ENCODE results near the gene GCGR. TPM values are rescaled to one million over a fixed set of nuclear protein-coding genes. Genes with fewer than 3 reads are reported as not detected.

The GCGR gene
- polyA plus RNA-seq, 1 of the 3 experiments (the other 2 are of a cell fraction), result not detected

DNA sequence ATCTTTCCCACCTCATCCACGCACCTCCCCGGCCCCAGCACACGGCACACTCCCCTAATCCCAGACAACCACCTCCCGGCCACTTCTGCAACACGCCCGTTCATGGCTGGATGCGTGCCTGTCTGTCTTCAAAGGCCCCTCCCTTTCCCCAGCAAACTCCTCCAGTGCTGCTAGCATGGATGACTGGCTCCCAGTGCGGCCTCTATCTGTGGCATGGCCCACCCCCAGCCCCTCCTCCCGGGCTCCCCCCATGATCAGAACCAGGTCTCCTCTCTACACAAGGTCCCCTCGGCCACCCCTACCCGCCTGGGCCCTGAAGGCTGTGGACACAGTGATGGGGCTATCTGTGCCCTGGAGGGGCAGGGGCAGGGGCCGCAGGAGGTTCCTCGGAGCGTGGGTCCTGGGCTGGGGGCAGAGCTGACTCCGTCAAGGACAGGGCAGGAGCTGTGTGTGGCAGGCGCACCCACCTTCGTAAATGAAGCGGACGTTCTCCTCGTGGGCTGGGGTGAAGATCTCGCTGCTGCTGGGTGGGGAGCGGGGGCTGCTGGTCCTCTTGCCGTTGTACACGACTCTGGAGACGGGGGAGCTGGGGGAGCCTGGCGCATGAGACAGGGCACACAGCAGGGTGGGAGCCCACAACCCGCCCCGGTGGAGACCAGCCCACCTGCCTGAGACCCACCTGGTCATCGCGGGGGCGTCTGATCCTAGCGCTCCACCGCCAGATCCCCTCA, 20.0 kb downstream of the GCGR start (continued):
- no peak for TF ChIP-seq RXRA (IDR thresholded peaks at IDR 0.05; ENCODE audit: borderline replicate concordance, low read depth)
- TF ChIP-seq, protein P1, sequence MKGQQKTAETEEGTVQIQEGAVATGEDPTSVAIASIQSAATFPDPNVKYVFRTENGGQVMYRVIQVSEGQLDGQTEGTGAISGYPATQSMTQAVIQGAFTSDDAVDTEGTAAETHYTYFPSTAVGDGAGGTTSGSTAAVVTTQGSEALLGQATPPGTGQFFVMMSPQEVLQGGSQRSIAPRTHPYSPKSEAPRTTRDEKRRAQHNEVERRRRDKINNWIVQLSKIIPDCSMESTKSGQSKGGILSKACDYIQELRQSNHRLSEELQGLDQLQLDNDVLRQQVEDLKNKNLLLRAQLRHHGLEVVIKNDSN (IDR thresholded peaks at IDR 0.05; ENCODE audit: borderline replicate concordance, low read depth), result no peak
- TF ChIP-seq POLR2AphosphoS5 (IDR thresholded peaks at IDR 0.05; ENCODE audit: low read depth, low read length), result no peak
- TF ChIP-seq, protein P2, sequence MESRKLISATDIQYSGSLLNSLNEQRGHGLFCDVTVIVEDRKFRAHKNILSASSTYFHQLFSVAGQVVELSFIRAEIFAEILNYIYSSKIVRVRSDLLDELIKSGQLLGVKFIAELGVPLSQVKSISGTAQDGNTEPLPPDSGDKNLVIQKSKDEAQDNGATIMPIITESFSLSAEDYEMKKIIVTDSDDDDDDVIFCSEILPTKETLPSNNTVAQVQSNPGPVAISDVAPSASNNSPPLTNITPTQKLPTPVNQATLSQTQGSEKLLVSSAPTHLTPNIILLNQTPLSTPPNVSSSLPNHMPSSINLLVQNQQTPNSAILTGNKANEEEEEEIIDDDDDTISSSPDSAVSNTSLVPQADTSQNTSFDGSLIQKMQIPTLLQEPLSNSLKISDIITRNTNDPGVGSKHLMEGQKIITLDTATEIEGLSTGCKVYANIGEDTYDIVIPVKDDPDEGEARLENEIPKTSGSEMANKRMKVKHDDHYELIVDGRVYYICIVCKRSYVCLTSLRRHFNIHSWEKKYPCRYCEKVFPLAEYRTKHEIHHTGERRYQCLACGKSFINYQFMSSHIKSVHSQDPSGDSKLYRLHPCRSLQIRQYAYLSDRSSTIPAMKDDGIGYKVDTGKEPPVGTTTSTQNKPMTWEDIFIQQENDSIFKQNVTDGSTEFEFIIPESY (IDR thresholded peaks at IDR 0.05; ENCODE audit: borderline replicate concordance, low read depth), result no peak
- TF ChIP-seq EZH2phosphoT487 (IDR thresholded peaks at IDR 0.05; ENCODE audit: borderline replicate concordance, low read depth), result no peak
- TF ChIP-seq SMC3 (IDR thresholded peaks at IDR 0.05; ENCODE audit: low read depth, low read length), result no peak
- no peak for TF ChIP-seq JUND (IDR thresholded peaks at IDR 0.05)
- TF ChIP-seq ELF1 (IDR thresholded peaks at IDR 0.05), result no peak
- no peak for TF ChIP-seq FOXM1 (IDR thresholded peaks at IDR 0.05; ENCODE audit: low read depth)
- TF ChIP-seq, protein P3, sequence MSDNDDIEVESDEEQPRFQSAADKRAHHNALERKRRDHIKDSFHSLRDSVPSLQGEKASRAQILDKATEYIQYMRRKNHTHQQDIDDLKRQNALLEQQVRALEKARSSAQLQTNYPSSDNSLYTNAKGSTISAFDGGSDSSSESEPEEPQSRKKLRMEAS (IDR thresholded peaks at IDR 0.05; ENCODE audit: low read depth), result no peak
- TF ChIP-seq, protein P4, sequence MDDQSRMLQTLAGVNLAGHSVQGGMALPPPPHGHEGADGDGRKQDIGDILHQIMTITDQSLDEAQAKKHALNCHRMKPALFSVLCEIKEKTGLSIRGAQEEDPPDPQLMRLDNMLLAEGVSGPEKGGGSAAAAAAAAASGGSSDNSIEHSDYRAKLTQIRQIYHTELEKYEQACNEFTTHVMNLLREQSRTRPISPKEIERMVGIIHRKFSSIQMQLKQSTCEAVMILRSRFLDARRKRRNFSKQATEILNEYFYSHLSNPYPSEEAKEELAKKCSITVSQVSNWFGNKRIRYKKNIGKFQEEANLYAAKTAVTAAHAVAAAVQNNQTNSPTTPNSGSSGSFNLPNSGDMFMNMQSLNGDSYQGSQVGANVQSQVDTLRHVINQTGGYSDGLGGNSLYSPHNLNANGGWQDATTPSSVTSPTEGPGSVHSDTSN (IDR thresholded peaks at IDR 0.05), result no peak
- no peak for TF ChIP-seq TCF12 (IDR thresholded peaks at IDR 0.05)
- TF ChIP-seq RAD21 (IDR thresholded peaks at IDR 0.05; ENCODE audit: low read length), result no peak

DNA sequence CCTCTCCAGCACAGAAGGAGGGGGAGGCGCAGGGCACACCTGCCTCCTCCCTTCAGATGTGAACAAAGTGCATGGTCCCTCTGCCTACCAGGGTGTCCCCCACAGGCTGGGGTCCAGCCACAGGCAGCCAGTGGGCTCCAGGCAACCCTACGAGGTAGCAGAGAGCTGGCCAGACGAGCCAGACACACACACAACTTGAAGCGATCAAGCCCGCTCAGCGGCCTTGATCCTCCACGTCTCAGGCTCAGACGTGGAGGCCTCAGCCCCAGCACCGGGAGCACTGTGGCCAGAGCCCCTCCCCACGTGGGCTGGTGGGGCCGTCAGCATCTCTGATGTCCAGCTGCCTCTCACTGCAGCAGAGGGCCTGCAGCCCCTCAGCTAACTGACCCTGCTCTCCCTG, 20.6 kb downstream of the GCGR start:
- peaks cover 0 to 5% of the 10 kb centered on the region in 2 experiments for H3K36me3 ChIP-seq (replicated peaks in 1 of 2; ENCODE audit: control insufficient read depth in 1 of 2, insufficient read depth in 2 of 2, low read length in 1 of 2)
- peaks cover 17% of the 10 kb centered on the region; the same call in 1 of the 2 replicates for H4K20me1 ChIP-seq (ENCODE audit: insufficient read depth)
- no peaks in the 10 kb centered on the region for H3K9me3 ChIP-seq
- H3K4me2 ChIP-seq, result no peak overlapping the region
- 87% methylated on average over 9 of the region's 11 CpGs for WGBS (ENCODE audit: low lambda C conversion rate)
- peaks cover 24% of the 10 kb centered on the region for H3K79me2 ChIP-seq (ENCODE audit: insufficient read depth)
- H3K9me2 ChIP-seq, result no peaks in the 10 kb centered on the region
- DNase-seq, result no peak
- no peaks in the 10 kb centered on the region for H3K27me3 ChIP-seq (ENCODE audit: insufficient read depth)
- CTCF ChIA-PET, result interaction anchor here (0.6 to 2.4 kb wide), 5 partner anchors 12 to 1798 kb away, joined by 3 to 11 read pairs (median 5); no protein-coding TSS in a partner anchor
- H3K27ac ChIP-seq (ENCODE audit: low read depth in 2 of 2, low read length in 1 of 2), result no peak overlapping the region
- POLR2A ChIA-PET, result no interaction called here
- no peak for TF ChIP-seq FOSL2 (IDR thresholded peaks at IDR 0.05; ENCODE audit: borderline replicate concordance, low read depth)
- TF ChIP-seq MEF2A (IDR thresholded peaks at IDR 0.05; ENCODE audit: borderline replicate concordance, low read depth), result no peak
- TF ChIP-seq, protein P4 (IDR thresholded peaks at IDR 0.05), result no peak
- TF ChIP-seq CHD2 (IDR thresholded peaks at IDR 0.05; ENCODE audit: low read length, partially characterized antibody), result no peak
- TF ChIP-seq, protein P5, sequence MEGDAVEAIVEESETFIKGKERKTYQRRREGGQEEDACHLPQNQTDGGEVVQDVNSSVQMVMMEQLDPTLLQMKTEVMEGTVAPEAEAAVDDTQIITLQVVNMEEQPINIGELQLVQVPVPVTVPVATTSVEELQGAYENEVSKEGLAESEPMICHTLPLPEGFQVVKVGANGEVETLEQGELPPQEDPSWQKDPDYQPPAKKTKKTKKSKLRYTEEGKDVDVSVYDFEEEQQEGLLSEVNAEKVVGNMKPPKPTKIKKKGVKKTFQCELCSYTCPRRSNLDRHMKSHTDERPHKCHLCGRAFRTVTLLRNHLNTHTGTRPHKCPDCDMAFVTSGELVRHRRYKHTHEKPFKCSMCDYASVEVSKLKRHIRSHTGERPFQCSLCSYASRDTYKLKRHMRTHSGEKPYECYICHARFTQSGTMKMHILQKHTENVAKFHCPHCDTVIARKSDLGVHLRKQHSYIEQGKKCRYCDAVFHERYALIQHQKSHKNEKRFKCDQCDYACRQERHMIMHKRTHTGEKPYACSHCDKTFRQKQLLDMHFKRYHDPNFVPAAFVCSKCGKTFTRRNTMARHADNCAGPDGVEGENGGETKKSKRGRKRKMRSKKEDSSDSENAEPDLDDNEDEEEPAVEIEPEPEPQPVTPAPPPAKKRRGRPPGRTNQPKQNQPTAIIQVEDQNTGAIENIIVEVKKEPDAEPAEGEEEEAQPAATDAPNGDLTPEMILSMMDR (IDR thresholded peaks at IDR 0.05), result no peak
- no peak for TF ChIP-seq GATA2 (CRISPR knock-in tag; IDR thresholded peaks at IDR 0.05)
- H2AFZ ChIP-seq (ENCODE audit: low read depth), result no peak overlapping the region
- H3K4me3 ChIP-seq (ENCODE audit: low read depth in 2 of 2, low read length in 1 of 2), result no peak overlapping the region
- H3K4me1 ChIP-seq (ENCODE audit: control insufficient read depth in 1 of 2, insufficient read depth in 2 of 2, low read depth in 1 of 2, low read length in 1 of 2), result peaks cover 0 to 16% of the 10 kb centered on the region in 2 experiments; a peak in 1 of 4 replicates
- H3K9ac ChIP-seq, result no peak overlapping the region
- peaks cover 3% of the 10 kb centered on the region for H3F3A ChIP-seq (replicated peaks; ENCODE audit: insufficient read depth)

All from SK-N-SH (cell line).